HG03025 (cell line): ENCODE measurements around the gene SLU7.
"Not testable (repeated sequence)": the region's sequence is repeated elsewhere in the genome, so short reads cannot be mapped to it uniquely, and the experiment has no call there.

Experiments
- ATAC-seq: cut with Tn5 transposase; IDR thresholded peaks from one replicate; pipeline ENCODE4 v1.9.1; 2021; ENCODE audit warnings: mild to moderate bottlenecking, moderate library complexity; ENCODE audit not compliant: unreplicated experiment, low FRiP score

Gene SLU7

GRCh38 chr5:160451281-160451680, 32.4 kb upstream of the SLU7 start:
- ATAC-seq, result no peak

GRCh38 chr5:160450164-160450932, 31.5 kb upstream of the SLU7 start:
- ATAC-seq, result peak; percentile 69

- no peak for ATAC-seq
Measured at GRCh38 chr5:160449458-160449857, 30.6 kb upstream of the SLU7 start.

DNA sequence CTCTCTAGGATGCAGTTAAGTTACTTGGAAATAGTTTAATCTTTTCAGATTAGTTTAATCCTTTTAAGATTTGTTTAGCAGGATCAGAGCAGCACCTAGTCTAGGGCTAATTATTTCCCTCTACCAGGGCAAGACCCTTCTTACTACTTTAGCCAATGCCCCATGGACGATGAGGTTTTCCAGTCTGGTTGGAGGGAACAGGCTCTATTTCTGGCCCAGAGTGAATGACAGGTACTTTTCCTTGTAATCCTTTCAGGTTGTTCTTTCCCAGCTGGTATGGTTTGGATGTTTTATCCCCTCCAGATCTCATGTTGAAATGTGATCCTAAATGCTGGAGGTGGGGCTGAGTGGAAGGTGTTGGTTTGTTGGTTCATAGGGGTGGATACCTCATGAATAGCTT, 30.0 kb upstream of the SLU7 start:
- no peak for ATAC-seq

DNA sequence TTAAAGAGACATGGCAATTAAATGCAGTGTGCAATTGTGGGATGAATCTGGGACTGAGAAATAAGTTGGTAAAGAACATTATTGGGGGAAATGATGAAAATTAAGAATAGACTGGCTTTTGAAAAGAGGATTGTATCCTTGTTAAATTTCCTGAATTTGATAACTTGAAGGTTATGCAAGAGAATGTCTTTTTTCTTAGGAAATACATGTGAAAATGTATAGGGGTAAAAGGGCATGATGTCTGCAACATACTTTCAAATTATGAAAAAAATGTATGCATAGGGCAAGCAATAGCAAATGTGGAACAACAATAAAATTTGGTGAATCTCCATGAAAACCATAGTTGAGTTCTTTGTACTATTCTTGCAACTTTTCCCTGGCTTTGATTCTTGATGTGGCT, 26.9 kb upstream of the SLU7 start:
- no peak for ATAC-seq

DNA sequence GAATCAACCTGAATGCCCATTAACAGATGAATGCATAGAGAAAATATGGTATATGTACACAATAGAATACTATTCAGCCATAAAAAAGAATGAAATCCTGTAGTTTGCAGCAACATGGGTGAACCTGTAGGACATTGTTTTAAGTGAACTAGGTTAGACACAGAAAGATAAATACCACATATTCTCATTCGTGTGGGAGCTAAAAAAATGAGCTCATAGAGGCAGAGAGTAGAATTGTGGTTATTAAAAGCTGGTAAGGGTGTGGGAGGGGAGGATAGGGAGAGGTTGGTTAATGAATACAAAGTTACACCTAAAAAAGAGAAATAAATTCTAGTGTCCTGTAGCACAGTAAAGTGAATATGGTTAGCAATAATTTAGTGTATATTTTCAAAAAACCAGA, 26.3 kb upstream of the SLU7 start:
- ATAC-seq, result no peak

DNA sequence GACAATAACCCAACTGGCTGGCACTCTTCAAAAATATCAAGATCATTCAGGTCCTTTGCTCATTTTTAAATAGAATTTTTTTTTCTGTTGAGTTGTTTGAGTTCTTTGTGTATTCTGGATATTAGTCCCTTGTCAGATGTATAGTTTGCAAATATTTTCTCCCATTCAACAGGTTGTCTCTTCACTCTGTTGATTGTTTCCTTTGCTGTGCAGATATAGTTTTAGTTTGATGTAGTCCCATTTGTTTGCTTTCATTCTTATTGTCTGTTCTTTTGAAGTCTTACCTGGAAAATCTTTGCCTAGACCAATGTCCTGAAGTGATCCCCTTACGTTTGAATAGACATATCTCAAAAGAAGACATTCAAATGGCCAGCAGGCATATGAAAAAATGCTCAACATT, 25.5 kb upstream of the SLU7 start:
- ATAC-seq, result no peak

DNA sequence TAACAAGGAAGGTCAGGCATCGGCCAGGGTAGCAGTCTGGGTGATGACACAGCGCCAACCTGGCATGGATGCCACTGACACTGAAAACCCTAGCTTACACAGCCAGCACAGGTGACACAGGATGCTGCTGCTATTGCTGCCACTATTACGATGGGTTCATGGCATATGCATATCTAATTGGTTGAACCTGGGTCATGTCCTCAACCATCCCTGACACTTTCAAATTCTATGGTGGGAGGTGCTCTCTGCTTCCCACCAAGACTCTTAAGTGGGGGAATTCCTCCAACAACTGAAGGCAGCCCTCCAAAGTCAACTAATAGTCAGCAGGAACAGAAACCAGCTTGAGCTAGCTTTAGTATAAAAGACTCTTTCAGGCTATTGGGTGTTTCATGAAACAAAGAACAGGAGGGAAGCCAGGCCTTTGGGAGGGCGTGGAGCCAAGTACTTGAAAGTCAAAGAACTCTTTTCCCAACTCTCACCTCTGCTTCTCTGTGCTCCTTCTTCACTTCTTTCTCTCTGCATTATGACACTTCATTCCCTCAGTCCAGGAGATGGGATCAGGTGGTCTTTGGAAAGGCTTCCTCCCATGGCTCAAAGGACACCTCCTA, 24.0 kb upstream of the SLU7 start:
- peak; percentile 40 for ATAC-seq

- no peak for ATAC-seq
Measured at GRCh38 chr5:160441311-160441781, 22.5 kb upstream of the SLU7 start.

GRCh38 chr5:160439205-160439600, 20.3 kb upstream of the SLU7 start:
- peak; percentile 62 for ATAC-seq

- peak; percentile 24 for ATAC-seq
Measured at GRCh38 chr5:160438316-160439204, 19.7 kb upstream of the SLU7 start.

GRCh38 chr5:160437271-160437670, 18.4 kb upstream of the SLU7 start:
- ATAC-seq, result no peak

DNA sequence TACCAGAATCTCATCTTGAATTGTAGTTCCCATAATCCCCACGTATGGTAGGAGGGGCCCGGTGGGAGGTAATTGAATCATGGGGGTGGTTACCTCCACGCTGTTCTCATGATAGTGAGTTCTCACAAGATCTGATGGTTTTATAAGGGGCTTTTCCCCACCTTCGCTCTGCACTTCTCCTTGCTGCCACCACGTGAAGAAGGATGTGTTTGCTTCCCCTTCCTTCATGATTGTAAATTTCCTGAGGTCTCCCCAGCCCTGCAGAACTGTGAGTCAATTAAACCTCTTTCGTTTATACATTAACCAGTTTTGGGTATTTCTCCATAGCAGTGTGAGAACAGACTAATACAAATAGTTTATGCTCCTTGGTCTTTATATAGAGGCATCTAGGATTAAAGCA, 17.8 kb upstream of the SLU7 start:
- ATAC-seq, result not testable (repeated sequence)

GRCh38 chr5:160436017-160436416, 17.1 kb upstream of the SLU7 start:
- no peak for ATAC-seq

GRCh38 chr5:160435532-160435931, 16.7 kb upstream of the SLU7 start:
- ATAC-seq, result no peak

DNA sequence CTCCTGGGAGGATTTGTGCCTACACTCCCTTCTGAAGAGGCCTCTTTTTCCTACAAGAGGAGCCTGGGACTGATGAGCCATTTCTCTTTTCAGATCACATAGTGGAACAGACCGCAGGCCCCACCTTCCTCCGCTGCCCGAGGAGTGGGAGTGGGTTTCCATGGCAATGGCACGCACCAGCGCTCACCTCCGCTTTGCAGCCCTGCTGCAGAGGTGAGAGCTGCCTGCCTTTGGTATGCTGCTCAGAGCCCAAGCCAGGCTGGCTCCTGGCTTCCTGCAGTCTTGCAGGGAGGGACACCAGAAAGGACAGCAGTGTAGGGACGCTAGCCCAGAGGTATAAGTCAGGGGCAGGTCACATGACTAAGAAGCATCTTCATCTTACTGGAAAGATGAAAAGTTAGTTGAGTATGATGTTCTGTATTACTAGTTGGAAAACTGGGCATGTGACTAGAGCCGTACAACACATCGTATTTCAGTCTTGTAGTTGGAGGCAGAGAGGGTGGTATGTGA, 15.2 kb upstream of the SLU7 start:
- peak; percentile 77 for ATAC-seq

- no peak for ATAC-seq
Measured at GRCh38 chr5:160432787-160433186, 13.9 kb upstream of the SLU7 start.

GRCh38 chr5:160432196-160432595, 13.3 kb upstream of the SLU7 start:
- ATAC-seq, result no peak

- no peak for ATAC-seq
Measured at GRCh38 chr5:160427607-160428006, 8.7 kb upstream of the SLU7 start.

GRCh38 chr5:160423099-160423498, 4.2 kb upstream of the SLU7 start:
- no peak for ATAC-seq
